PFSK-1 (cell line): Measurements from ENCODE around the gene MYL10.

Experiments used
- FOXP2 ChIP-seq: optimal IDR thresholded peaks from 2 replicates; pipeline ENCODE3; 2011; ENCODE audit warnings: borderline replicate concordance, control low read depth, inconsistent platforms; ENCODE audit not compliant: insufficient read depth; ENCODE audit errors: extremely low read length, extremely low read depth
- POLR2AphosphoS5 ChIP-seq: IDR thresholded peaks from 2 replicates; pipeline ENCODE4 v1.6.1; 2012; ENCODE audit warnings: low read depth, mild to moderate bottlenecking, control low read depth, low read length, moderate library complexity
- REST ChIP-seq, 2 experiments: IDR thresholded peaks; 2 replicates each; pipeline versions ENCODE4 v1.6.1 to v1.8.0; 2011 to 2012; ENCODE audit warnings: low read depth in 2 of 2, low read length in 2 of 2, control low read depth in 1 of 2, inconsistent platforms in 1 of 2, mild to moderate bottlenecking in 1 of 2, moderate library complexity in 1 of 2; ENCODE audit not compliant: insufficient read depth in 1 of 2
- SIN3A ChIP-seq: IDR thresholded peaks from 2 replicates; pipeline ENCODE4 v1.6.1; 2012; ENCODE audit warnings: mild to moderate bottlenecking, low read length, moderate library complexity, borderline replicate concordance; ENCODE audit not compliant: insufficient read depth
- TAF1 ChIP-seq: IDR thresholded peaks from 2 replicates; pipeline ENCODE4 v1.6.1; 2012; ENCODE audit warnings: low read length, control low read depth, borderline replicate concordance; ENCODE audit not compliant: insufficient read depth

Gene MYL10

GRCh38 chr7:101598422-101598985, 30.6 kb downstream of the MYL10 start:
- TF ChIP-seq REST (IDR thresholded peaks at IDR 0.05; ENCODE audit: insufficient read depth in 1 of 2, low read depth in 2 of 2, low read length in 2 of 2) = no peak
- no peak for TF ChIP-seq POLR2AphosphoS5
- TF ChIP-seq FOXP2 = no peak
- no peak for TF ChIP-seq TAF1
- TF ChIP-seq SIN3A = no peak

DNA sequence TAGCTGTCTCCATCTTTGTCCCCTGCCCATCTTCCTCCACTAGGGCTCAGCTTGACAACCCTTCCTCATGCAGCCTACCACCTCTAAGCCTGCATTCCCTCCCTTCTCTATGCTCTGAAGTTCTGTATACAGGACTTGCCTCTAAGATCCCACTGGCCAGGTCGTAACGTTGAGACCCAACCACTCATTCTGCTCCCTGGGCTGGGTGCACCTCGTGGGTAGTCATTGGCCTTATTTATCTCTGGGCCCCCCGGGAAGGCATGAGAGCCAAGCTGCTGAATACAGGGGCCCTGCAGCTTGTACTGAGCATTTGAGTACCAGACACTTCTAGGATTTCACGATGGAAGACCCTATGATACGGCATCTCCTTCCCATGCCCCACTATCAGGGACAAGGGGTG, 31.2 kb downstream of the MYL10 start:
- TF ChIP-seq POLR2AphosphoS5 (no peak), TAF1 (no peak), SIN3A (no peak), FOXP2 (no peak), REST (IDR thresholded peaks at IDR 0.05; ENCODE audit: insufficient read depth in 1 of 2, low read depth in 2 of 2, low read length in 2 of 2) (no peak)

- TF ChIP-seq REST (IDR thresholded peaks at IDR 0.05; ENCODE audit: insufficient read depth in 1 of 2, low read depth in 2 of 2, low read length in 2 of 2) = no peak
- TF ChIP-seq FOXP2 = no peak
- TF ChIP-seq SIN3A = no peak
- TF ChIP-seq TAF1 = no peak
- no peak for TF ChIP-seq POLR2AphosphoS5
Observed at GRCh38 chr7:101596898-101597297, 32.2 kb downstream of the MYL10 start.

DNA sequence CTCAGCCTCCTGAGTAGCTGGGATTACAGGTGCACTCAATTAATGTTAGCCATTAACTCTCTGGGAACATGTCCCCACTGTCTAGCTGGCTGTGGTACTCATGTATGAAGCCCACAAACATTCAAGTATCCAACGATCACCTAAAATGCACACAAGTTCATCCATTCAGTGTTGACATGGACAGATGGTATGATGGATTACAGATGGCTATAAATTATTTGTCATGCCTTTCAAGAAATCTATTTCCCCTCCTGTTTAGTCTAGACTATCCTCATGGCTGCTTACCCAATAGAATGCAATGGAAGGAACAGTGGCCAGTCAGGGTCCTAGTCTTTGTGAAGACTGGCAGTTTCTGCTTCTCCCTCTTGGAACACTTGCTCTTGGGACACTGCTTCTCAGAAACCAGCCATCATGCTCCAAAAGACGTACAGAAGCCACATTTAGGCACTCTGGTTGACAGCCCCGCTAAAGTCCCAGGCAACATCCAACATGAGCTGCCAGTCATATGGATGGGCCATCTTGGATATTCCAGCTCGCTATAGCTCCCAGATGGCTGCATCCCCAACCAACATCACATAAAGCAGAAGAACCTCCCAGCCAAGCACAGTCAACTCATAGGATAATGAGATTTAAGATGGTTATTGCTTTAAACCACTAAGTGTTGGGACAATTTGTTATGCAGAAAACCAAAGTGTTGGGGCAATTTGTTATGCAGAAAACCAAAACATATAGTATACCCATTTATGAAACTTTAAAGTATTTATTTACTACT, 33.1 kb downstream of the MYL10 start:
- no peak for TF ChIP-seq REST (IDR thresholded peaks at IDR 0.05; ENCODE audit: insufficient read depth in 1 of 2, low read depth in 2 of 2, low read length in 2 of 2)
- TF ChIP-seq SIN3A = no peak
- no peak for TF ChIP-seq FOXP2

- TF ChIP-seq FOXP2 (no peak), TAF1 (no peak), SIN3A (no peak), REST (IDR thresholded peaks at IDR 0.05; ENCODE audit: insufficient read depth in 1 of 2, low read depth in 2 of 2, low read length in 2 of 2) (no peak), POLR2AphosphoS5 (no peak)
Observed at GRCh38 chr7:101595246-101595645, 33.9 kb downstream of the MYL10 start.
